ENCODE data around the gene BOC.

BOC gene

DNA sequence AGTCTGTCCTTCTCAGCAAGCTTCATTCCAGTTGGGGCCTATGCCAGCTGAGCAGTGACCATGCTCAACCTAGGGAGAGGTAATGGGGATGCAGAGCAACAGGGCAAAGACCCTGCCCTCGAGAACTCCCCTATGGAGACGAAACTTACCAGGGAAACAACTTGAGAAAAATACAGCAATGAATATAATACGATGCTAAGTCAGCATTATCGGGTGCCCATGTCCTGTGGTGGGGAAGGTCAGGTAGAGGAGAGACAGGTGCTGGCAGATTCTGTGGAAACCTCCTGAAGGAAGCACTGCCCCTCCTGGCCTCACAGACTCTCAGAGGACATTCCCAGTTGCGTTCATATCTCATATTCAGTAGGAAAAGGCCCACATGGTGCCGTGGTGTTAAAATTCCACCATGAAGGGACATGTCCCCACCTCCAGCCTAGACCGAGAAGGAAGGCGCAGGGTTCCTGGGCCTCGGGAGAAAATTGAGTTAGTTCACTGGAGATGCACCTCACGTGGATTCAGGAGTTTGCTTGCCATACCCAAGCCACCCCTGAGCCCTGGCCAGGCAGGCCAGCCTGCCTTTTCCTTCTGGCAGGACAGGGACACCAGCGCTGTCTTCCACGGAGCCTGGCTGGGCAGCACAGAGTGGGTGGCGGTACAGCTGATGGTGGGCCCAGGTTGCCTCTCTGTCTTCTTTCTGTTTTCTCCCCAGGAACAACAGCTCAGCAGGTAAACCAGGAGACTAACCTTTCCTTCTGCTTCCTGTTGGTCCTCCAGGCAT, 62.4 kb downstream of the BOC start:
- H3K36me3 ChIP-seq (ENCODE audit: control insufficient read depth in 2 of 2, insufficient read depth in 2 of 2, low read length in 2 of 2) = no peaks in the 10 kb centered on the region
- H3K27ac ChIP-seq (ENCODE audit: low read depth in 2 of 2, low read length in 2 of 2) = no peak overlapping the region
- H3K27me3 ChIP-seq (ENCODE audit: control insufficient read depth in 2 of 2, insufficient read depth in 2 of 2, low read length in 2 of 2) = no peaks in the 10 kb centered on the region
- no peak overlapping the region for H3K9ac ChIP-seq (ENCODE audit: low read depth in 1 of 2, low read length in 2 of 2)
- no peak overlapping the region for H3K4me3 ChIP-seq (ENCODE audit: low read length in 2 of 2)
- H3K4me1 ChIP-seq (ENCODE audit: control insufficient read depth in 2 of 2, insufficient read depth in 2 of 2, low read length in 2 of 2) = peaks cover 0 to 3% of the 10 kb centered on the region in 2 donors
- no peaks in the 10 kb centered on the region for H3K9me3 ChIP-seq (ENCODE audit: control insufficient read depth in 2 of 2, low read length in 2 of 2)

DNA sequence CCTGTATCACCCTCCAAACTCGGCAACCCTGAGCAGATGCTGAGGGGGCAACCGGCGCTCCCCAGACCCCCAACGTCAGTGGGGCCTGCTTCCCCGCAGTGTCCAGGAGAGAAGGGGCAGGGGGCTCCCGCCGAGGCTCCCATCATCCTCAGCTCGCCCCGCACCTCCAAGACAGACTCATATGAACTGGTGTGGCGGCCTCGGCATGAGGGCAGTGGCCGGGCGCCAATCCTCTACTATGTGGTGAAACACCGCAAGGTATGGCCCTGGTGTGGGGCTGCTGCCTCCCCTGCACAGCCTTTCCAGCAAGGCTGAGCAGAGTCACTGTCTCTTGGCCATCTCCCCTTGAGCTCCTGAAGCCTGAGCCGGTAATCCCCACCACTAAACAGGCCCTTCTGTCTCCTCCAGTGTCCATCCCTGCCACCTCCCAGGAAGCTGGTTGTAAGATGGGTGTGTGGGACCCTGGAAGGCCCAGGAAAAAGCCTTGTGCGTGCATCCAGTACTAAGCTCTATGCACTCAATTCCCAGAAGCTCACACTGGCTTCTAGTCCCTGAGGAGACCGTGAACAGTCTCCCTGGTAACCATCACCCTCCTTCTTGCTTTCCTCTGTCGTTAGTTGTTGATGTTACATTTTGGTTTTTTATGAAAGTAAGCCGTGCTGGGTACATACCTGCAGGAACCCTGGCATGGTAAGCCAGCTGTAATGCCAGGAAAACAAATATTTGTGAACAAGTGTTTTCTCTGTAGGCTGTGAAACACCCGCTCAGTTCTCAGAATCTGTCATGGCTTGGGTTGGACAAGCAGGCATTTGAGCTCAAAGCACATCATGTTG, 63.3 kb downstream of the BOC start:
- Histone ChIP-seq H3K36me3 (ENCODE audit: control insufficient read depth in 2 of 2, insufficient read depth in 2 of 2, low read length in 2 of 2) (no peaks in the 10 kb centered on the region), H3K27ac (ENCODE audit: low read depth in 2 of 2, low read length in 2 of 2) (no peak overlapping the region), H3K9me3 (ENCODE audit: control insufficient read depth in 2 of 2, low read length in 2 of 2) (no peaks in the 10 kb centered on the region), H3K27me3 (ENCODE audit: control insufficient read depth in 2 of 2, insufficient read depth in 2 of 2, low read length in 2 of 2) (no peaks in the 10 kb centered on the region), H3K4me1 (ENCODE audit: control insufficient read depth in 2 of 2, insufficient read depth in 2 of 2, low read length in 2 of 2) (peaks cover 0 to 3% of the 10 kb centered on the region in 2 donors), H3K9ac (ENCODE audit: low read depth in 1 of 2, low read length in 2 of 2) (no peak overlapping the region), H3K4me3 (ENCODE audit: low read length in 2 of 2) (no peak overlapping the region)

DNA sequence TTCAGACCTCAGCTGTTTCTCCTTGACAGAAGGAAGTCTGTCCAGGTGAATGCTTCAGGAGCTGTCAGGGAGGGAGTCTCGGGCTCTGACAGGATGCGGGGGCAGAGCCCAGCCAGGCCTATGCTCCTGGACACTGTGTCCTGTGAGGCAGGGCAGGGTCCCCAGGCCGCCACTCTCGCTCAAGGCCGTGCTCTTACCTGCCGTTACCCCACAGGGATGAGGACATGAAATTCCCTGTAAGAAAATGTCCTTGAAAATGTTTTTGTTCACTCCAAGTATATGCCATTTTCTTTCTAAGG, 63.9 kb downstream of the BOC start:
- Histone ChIP-seq H3K4me1 (ENCODE audit: control insufficient read depth in 2 of 2, insufficient read depth in 2 of 2, low read length in 2 of 2) (peaks cover 0 to 3% of the 10 kb centered on the region in 2 donors), H3K27me3 (ENCODE audit: control insufficient read depth in 2 of 2, insufficient read depth in 2 of 2, low read length in 2 of 2) (no peaks in the 10 kb centered on the region), H3K27ac (ENCODE audit: low read depth in 2 of 2, low read length in 2 of 2) (no peak overlapping the region), H3K9me3 (ENCODE audit: control insufficient read depth in 2 of 2, low read length in 2 of 2) (no peaks in the 10 kb centered on the region), H3K9ac (ENCODE audit: low read depth in 1 of 2, low read length in 2 of 2) (no peak overlapping the region), H3K4me3 (ENCODE audit: low read length in 2 of 2) (no peak overlapping the region), H3K36me3 (ENCODE audit: control insufficient read depth in 2 of 2, insufficient read depth in 2 of 2, low read length in 2 of 2) (no peaks in the 10 kb centered on the region)

DNA sequence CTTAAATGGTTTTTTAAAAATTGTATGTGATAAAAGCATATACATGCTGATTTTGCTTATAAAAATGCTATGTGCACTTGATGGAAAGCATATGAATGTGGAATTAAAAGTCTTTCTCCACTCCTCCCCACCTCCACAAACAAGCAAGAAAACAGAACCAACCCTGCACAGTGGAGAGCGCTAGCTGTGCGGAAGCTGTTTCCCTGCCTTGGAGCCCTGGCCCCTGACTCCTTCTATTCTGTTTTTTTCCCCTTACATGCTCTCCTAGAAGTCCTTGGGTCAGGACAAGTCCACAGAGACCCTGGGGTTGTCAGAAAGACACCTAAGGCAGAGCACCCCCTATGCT, 64.2 kb downstream of the BOC start:
- peak overlapping the region; percentile 55 to 57 for H3K27ac ChIP-seq (ENCODE audit: low read depth in 2 of 2, low read length in 2 of 2)
- peaks cover 0 to 3% of the 10 kb centered on the region in 2 donors for H3K4me1 ChIP-seq (ENCODE audit: control insufficient read depth in 2 of 2, insufficient read depth in 2 of 2, low read length in 2 of 2)
- no peak overlapping the region for H3K4me3 ChIP-seq (ENCODE audit: low read length in 2 of 2)
- H3K9ac ChIP-seq (ENCODE audit: low read depth in 1 of 2, low read length in 2 of 2) = no peak overlapping the region
- H3K9me3 ChIP-seq (ENCODE audit: control insufficient read depth in 2 of 2, low read length in 2 of 2) = no peaks in the 10 kb centered on the region
- H3K36me3 ChIP-seq (ENCODE audit: control insufficient read depth in 2 of 2, insufficient read depth in 2 of 2, low read length in 2 of 2) = no peaks in the 10 kb centered on the region
- H3K27me3 ChIP-seq (ENCODE audit: control insufficient read depth in 2 of 2, insufficient read depth in 2 of 2, low read length in 2 of 2) = no peaks in the 10 kb centered on the region

DNA sequence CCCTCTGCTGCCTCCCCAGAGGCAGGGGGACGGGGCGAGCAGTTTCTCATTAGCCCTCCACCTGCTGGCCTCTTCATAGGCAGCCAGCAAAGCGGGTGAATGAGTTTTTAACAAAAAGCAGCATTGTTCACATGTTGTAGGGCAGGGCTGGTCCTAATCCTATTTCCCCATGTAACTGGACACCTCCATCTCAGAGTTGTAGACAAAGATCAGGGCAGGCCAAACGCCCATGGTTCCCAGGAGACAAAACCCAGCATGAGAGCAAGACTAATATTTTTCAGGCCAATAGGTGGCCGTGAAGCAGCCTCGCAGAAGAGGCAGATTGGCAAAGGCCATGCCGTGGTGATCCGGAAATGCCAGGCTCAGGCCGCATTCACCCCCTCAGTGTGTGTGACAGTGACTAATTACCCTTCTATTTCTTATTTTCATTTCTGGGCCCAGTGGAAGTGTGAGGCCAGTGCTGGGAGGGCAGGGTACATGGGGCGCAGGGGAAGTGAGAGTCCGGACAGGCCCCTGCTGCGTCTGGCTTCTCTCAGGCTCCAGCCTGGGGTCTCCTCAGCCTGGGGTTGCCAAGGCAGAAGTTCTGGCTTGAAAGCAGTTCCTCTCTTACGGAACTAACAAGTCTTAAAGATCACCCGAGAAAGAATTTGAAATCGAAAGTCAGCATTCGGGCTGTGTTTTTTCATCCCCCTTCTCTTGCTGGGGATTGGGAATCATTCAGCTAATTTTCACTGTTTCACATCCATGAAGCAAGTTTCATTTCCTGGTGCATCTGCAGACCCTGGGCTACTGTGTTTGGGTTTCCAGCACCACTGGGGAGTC, 64.8 kb downstream of the BOC start:
- no peaks in the 10 kb centered on the region for H3K27me3 ChIP-seq (ENCODE audit: control insufficient read depth in 2 of 2, insufficient read depth in 2 of 2, low read length in 2 of 2)
- H3K4me1 ChIP-seq (ENCODE audit: control insufficient read depth in 2 of 2, insufficient read depth in 2 of 2, low read length in 2 of 2) = peaks cover 0 to 3% of the 10 kb centered on the region in 2 donors
- H3K9me3 ChIP-seq (ENCODE audit: control insufficient read depth in 2 of 2, low read length in 2 of 2) = no peaks in the 10 kb centered on the region
- H3K36me3 ChIP-seq (ENCODE audit: control insufficient read depth in 2 of 2, insufficient read depth in 2 of 2, low read length in 2 of 2) = no peaks in the 10 kb centered on the region
- H3K27ac ChIP-seq (ENCODE audit: low read depth in 2 of 2, low read length in 2 of 2) = peak overlapping the region; percentile 55 to 57
- peak overlapping the region in 1 of 2 donors; percentile 32 for H3K4me3 ChIP-seq (ENCODE audit: low read length in 2 of 2)
- peak overlapping the region; percentile 1 to 34 for H3K9ac ChIP-seq (ENCODE audit: low read depth in 1 of 2, low read length in 2 of 2)

DNA sequence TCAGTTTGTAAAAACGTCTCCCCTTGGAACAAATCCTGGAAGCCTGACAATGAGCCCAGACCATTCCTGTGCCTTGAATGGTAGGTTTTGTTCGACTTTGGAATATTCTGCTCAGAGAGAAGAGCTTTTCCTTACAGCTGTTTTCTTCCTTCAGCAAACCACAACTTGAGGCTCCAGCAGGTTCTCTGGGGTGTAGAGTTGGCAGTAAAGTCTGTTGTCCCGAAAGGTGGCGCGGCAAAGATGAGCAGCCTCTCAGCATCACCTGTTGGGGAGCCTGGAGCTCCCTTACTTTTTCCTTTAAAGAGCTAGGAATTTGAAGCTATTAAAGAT, 65.4 kb downstream of the BOC start:
- Histone ChIP-seq H3K4me1 (ENCODE audit: control insufficient read depth in 2 of 2, insufficient read depth in 2 of 2, low read length in 2 of 2) (peaks cover 0 to 3% of the 10 kb centered on the region in 2 donors), H3K9ac (ENCODE audit: low read depth in 1 of 2, low read length in 2 of 2) (peak overlapping the region in 1 of 2 donors; percentile 34), H3K4me3 (ENCODE audit: low read length in 2 of 2) (no peak overlapping the region), H3K27ac (ENCODE audit: low read depth in 2 of 2, low read length in 2 of 2) (peak overlapping the region; percentile 55 to 57), H3K36me3 (ENCODE audit: control insufficient read depth in 2 of 2, insufficient read depth in 2 of 2, low read length in 2 of 2) (no peaks in the 10 kb centered on the region), H3K27me3 (ENCODE audit: control insufficient read depth in 2 of 2, insufficient read depth in 2 of 2, low read length in 2 of 2) (no peaks in the 10 kb centered on the region), H3K9me3 (ENCODE audit: control insufficient read depth in 2 of 2, low read length in 2 of 2) (no peaks in the 10 kb centered on the region)

DNA sequence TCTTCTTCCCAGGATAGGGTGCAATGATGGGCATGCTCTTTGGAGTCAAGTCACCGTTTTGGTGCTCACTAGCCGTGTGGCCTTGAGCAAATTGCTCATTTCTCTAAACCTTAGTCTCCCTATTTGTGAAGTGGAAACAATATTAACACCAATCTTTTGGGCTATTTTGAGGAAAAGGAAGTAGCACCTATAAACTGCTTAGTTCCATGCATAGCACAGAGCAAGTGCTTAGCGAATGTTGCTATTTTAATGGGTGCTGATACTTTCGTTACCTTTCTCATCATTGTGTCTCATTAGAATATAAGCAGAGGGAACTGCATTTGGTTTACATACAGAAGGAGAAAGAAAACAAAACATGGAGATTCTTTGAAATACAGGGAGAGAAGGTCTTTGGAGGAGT, 66.1 kb downstream of the BOC start:
- Histone ChIP-seq H3K36me3 (ENCODE audit: control insufficient read depth in 2 of 2, insufficient read depth in 2 of 2, low read length in 2 of 2) (no peaks in the 10 kb centered on the region), H3K27ac (ENCODE audit: low read depth in 2 of 2, low read length in 2 of 2) (no peak overlapping the region), H3K9me3 (ENCODE audit: control insufficient read depth in 2 of 2, low read length in 2 of 2) (no peaks in the 10 kb centered on the region), H3K27me3 (ENCODE audit: control insufficient read depth in 2 of 2, insufficient read depth in 2 of 2, low read length in 2 of 2) (no peaks in the 10 kb centered on the region), H3K9ac (ENCODE audit: low read depth in 1 of 2, low read length in 2 of 2) (no peak overlapping the region), H3K4me1 (ENCODE audit: control insufficient read depth in 2 of 2, insufficient read depth in 2 of 2, low read length in 2 of 2) (peaks cover 0 to 3% of the 10 kb centered on the region in 2 donors), H3K4me3 (ENCODE audit: low read length in 2 of 2) (no peak overlapping the region)

DNA sequence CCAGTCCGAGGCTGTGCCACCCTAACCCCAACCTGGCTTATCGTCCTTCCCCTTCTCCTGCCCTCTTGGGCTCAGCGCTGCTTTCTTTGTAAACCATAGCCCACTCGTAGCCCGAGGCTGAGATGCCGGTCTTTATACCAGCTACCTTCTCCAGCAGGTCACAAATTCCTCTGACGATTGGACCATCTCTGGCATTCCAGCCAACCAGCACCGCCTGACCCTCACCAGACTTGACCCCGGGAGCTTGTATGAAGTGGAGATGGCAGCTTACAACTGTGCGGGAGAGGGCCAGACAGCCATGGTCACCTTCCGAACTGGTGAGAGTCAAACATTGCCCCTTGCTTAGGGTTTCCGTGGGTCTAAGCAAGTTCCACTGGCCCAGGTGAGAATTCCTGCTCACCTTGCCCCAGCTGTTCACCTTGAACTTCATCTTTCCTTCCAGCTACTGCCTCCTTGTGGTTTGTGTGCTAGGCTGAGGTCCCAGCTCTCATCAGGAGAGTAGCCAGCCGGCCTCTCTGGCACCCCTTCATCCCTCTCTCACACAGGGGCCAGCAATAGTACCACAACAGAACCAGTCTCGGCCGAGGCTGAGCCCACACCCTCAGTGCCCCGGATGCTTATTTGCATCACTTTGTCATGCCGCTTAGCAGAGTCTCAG, 66.7 kb downstream of the BOC start:
- Histone ChIP-seq H3K9me3 (ENCODE audit: control insufficient read depth in 2 of 2, low read length in 2 of 2) (no peaks in the 10 kb centered on the region), H3K27me3 (ENCODE audit: control insufficient read depth in 2 of 2, insufficient read depth in 2 of 2, low read length in 2 of 2) (no peaks in the 10 kb centered on the region), H3K9ac (ENCODE audit: low read depth in 1 of 2, low read length in 2 of 2) (no peak overlapping the region), H3K4me1 (ENCODE audit: control insufficient read depth in 2 of 2, insufficient read depth in 2 of 2, low read length in 2 of 2) (peaks cover 0 to 3% of the 10 kb centered on the region in 2 donors), H3K4me3 (ENCODE audit: low read length in 2 of 2) (no peak overlapping the region), H3K36me3 (ENCODE audit: control insufficient read depth in 2 of 2, insufficient read depth in 2 of 2, low read length in 2 of 2) (no peaks in the 10 kb centered on the region), H3K27ac (ENCODE audit: low read depth in 2 of 2, low read length in 2 of 2) (no peak overlapping the region)

DNA sequence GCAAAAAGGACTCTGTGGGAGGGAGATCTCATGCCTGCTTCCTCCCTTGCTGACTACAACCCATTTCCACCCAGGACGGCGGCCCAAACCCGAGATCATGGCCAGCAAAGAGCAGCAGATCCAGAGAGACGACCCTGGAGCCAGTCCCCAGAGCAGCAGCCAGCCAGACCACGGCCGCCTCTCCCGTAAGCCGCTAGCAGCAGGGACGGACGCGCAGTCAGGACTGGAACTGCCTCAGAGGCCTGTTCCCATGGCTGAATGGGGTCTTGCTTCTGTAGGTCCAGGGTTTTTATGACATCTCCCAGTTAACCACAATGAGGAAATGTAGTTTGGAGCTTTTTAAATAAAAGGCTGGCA, 67.2 kb downstream of the BOC start:
- no peaks in the 10 kb centered on the region for H3K27me3 ChIP-seq (ENCODE audit: control insufficient read depth in 2 of 2, insufficient read depth in 2 of 2, low read length in 2 of 2)
- no peak overlapping the region for H3K9ac ChIP-seq (ENCODE audit: low read depth in 1 of 2, low read length in 2 of 2)
- H3K36me3 ChIP-seq (ENCODE audit: control insufficient read depth in 2 of 2, insufficient read depth in 2 of 2, low read length in 2 of 2) = no peaks in the 10 kb centered on the region
- H3K4me1 ChIP-seq (ENCODE audit: control insufficient read depth in 2 of 2, insufficient read depth in 2 of 2, low read length in 2 of 2) = peaks cover 0 to 3% of the 10 kb centered on the region in 2 donors
- no peaks in the 10 kb centered on the region for H3K9me3 ChIP-seq (ENCODE audit: control insufficient read depth in 2 of 2, low read length in 2 of 2)
- H3K4me3 ChIP-seq (ENCODE audit: low read length in 2 of 2) = no peak overlapping the region
- no peak overlapping the region for H3K27ac ChIP-seq (ENCODE audit: low read depth in 2 of 2, low read length in 2 of 2)

DNA sequence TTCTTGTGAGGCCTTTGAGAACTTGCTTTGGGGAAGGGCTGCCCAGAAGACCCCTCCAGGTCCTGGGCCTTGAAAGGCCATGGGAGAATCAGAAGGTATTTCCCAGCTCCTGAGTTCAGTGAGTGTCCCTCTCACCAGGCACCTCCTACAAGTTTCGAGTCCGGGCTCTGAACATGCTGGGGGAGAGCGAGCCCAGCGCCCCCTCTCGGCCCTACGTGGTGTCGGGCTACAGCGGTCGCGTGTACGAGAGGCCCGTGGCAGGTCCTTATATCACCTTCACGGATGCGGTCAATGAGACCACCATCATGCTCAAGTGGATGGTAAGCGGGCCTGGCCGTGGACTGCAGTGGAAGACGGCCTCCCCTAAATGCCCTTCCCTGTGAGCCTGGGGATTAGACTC, 68.3 kb downstream of the BOC start:
- H3K27me3 ChIP-seq (ENCODE audit: control insufficient read depth in 2 of 2, insufficient read depth in 2 of 2, low read length in 2 of 2) = no peaks in the 10 kb centered on the region
- H3K27ac ChIP-seq (ENCODE audit: low read depth in 2 of 2, low read length in 2 of 2) = no peak overlapping the region
- H3K9ac ChIP-seq (ENCODE audit: low read depth in 1 of 2, low read length in 2 of 2) = no peak overlapping the region
- H3K36me3 ChIP-seq (ENCODE audit: control insufficient read depth in 2 of 2, insufficient read depth in 2 of 2, low read length in 2 of 2) = no peaks in the 10 kb centered on the region
- peaks cover 0 to 3% of the 10 kb centered on the region in 2 donors for H3K4me1 ChIP-seq (ENCODE audit: control insufficient read depth in 2 of 2, insufficient read depth in 2 of 2, low read length in 2 of 2)
- H3K9me3 ChIP-seq (ENCODE audit: control insufficient read depth in 2 of 2, low read length in 2 of 2) = no peaks in the 10 kb centered on the region
- H3K4me3 ChIP-seq (ENCODE audit: low read length in 2 of 2) = no peak overlapping the region

All from mucosa of rectum (tissue), 2 donors.